ENCODE results near the gene ERC1.
"Not testable (repeated sequence)": the region's sequence is repeated elsewhere in the genome, so short reads cannot be mapped to it uniquely, and the experiment has no call there.

ERC1 gene

GRCh38 chr12:981961-982360 lies 9.1 kb upstream of the ERC1 start:
- DNase-seq (ENCODE audit: low read depth), result no peak

GRCh38 chr12:988646-989045 lies 2.4 kb upstream of the ERC1 start:
- DNase-seq (ENCODE audit: low read depth), result peak; percentile 66

DNA sequence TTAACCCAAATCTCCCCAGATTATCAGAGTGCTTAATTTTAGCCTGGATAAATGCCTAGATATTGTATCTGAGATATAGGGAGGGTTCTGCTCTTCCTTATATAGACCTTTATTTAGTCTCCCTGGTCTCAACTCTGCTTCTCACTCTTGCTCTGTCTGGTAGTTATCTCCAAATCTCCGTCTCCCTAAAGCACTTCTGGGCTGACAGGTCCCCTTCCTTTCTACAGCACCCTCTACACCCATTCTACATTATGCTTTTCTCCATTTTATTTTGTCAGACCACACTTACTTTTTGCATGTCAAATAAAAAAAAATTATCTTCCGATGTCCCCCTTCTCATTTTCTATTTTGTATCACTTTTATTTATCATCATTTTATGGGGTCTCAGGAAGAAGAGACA lies 2.0 kb upstream of the ERC1 start:
- no peak for DNase-seq (ENCODE audit: low read depth)

- peak; percentile 87 for DNase-seq (ENCODE audit: low read depth)
These were observed 1.0 kb upstream of the ERC1 start for GRCh38 chr12:989751-990660.

GRCh38 chr12:991350-992333 lies 619 bp downstream of the ERC1 start:
- no peak for DNase-seq (ENCODE audit: low read depth)

GRCh38 chr12:992647-993046 lies 1.6 kb downstream of the ERC1 start:
- no peak for DNase-seq (ENCODE audit: low read depth)

- DNase-seq (ENCODE audit: low read depth), result no peak
These were observed 5.9 kb downstream of the ERC1 start for GRCh38 chr12:996881-997280.

- DNase-seq (ENCODE audit: low read depth), result no peak
These were observed 6.5 kb downstream of the ERC1 start for GRCh38 chr12:997505-997904.

DNA sequence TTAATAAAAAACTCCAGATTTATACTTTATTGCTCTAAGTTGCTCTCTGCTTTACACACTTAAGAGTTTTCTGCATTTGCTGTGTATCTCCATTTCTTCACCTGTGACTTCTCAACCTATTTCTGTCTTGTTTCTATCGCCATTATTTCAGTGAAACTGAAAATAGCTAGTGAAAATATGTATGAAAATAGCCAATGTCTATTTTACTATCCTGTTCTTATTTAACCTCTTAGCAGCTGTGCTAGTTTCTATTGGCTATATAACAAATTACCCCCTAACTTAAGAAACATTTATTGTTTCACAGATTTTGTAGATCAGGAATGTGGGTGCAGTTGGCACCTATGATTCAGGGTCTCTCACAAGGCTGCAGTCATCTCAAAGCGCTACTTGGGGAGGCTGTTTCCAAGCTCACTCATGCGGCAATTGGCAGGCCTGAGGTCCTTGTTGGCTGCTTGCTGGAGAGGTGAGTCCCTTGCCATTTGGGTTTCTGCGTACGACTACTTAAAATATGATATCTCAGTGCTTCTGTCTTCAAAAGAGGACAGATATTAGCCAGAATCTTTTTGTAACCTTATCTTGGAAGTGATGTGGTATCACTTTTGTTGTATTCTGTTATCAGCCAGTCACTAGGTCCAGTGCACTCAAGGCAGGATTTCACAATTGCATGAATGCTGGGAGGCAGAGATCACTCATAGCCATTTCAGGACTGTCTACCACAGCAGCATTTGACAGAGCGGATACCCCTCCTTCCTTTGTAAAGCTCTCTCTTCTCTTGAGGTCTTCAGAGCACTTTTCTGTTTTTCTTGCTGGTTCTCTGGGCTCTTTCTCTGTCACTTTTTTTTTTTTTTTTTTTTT lies 7.2 kb downstream of the ERC1 start:
- no peak for DNase-seq (ENCODE audit: low read depth)

- not testable (repeated sequence) for DNase-seq (ENCODE audit: low read depth)
These were observed 8.7 kb downstream of the ERC1 start for GRCh38 chr12:999736-1000135.

- DNase-seq (ENCODE audit: low read depth), result no peak
These were observed 10.5 kb downstream of the ERC1 start for GRCh38 chr12:1001507-1001906.

DNA sequence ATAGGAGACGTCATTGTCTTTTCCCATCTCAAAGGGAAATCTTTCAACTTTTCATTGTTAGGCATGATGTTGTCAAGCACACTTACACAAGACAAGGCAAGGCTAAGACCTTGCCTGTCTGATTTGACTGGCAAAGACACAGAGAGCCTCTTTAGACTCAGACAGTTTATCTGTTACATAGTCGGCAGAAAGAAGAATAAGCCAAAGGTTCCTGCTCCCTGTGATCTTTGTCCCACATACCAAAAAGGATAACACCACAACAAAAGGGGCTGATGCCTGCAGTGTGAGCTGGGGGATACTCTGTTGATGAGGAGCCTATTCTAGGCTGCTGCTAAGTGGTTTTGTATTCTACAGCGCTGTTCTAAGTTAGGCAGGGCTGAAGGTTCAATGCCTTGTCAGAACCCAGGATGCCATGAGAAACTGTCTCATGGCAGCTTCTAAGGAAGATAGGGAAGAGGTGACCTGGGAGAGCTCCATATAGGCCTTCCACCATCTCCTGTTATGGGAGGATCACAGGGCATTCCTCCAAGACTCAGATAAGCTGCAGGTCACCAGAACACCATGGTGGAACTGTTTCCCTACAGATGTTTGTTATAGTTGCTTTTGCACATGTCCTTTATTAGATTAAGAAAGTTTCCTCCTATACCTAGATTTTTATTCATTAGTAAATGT lies 12.7 kb downstream of the ERC1 start:
- no peak for DNase-seq (ENCODE audit: low read depth)

- DNase-seq (ENCODE audit: low read depth), result no peak
These were observed 15.2 kb downstream of the ERC1 start for GRCh38 chr12:1006255-1006654.

DNA sequence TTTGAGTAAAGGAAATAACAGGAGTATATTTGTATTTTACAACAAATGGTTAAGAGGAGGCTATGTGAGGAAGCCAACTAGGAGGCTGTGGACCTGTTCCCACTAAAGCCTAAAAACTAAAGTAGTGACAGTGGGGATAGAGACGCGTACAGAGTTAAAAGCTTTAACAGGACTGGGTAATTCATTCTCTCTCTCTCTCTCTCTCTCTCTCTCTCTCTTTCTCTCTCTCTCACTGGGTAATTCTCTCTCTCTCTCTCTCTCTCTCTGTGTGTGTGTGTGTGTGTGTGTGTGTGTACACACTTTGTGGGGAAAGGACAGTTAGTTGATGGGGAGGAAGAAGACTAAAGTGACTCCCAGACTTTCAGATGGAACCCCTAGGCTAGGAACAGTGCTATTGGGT lies 16.3 kb downstream of the ERC1 start:
- no peak for DNase-seq (ENCODE audit: low read depth)

GRCh38 chr12:1007994-1008393 lies 17.0 kb downstream of the ERC1 start:
- DNase-seq (ENCODE audit: low read depth), result no peak

- DNase-seq (ENCODE audit: low read depth), result no peak
These were observed 20.1 kb downstream of the ERC1 start for GRCh38 chr12:1011091-1011490.

DNA sequence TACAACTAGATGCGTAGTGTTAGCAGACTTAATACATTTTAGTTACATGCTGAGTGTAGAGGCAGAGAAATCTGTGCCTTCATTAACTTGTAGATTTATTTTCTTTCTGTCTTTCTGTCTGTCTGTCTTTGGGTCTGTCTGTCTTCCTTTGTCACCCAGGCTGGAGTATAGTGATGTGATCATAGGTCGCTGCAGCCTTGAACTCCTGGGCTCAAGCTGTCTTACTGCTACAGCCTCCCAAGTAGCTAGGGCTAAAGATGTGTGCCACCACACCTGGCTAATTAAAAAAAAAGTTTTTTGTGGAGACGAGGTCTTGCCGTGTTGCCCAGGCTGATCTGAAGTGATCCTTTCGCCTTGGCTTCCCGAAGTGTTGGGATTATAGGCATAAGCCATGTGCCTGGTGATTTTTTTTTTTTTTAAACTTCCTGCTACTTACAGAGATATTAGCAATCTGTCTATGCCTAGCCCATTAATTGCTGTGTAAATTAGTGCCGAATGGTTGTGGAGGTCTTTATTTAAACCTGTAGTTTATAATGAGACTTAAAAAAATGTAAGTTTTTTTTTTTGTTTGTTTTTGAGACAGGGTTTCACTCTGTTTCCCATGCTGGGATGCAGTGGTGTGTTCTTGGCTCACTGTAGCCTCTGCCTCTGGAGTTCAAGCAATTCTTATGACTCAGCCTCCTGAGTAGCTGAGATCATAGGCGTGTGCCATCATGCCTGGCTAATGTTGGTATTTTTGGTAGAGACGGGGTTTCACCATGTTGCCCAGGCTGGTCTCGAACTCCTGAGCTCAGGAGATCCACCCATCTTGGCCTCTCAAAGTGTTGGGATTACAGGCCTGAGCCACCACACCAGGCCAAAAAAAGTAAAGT lies 22.8 kb downstream of the ERC1 start:
- DNase-seq (ENCODE audit: low read depth), result peak; percentile 80

DNA sequence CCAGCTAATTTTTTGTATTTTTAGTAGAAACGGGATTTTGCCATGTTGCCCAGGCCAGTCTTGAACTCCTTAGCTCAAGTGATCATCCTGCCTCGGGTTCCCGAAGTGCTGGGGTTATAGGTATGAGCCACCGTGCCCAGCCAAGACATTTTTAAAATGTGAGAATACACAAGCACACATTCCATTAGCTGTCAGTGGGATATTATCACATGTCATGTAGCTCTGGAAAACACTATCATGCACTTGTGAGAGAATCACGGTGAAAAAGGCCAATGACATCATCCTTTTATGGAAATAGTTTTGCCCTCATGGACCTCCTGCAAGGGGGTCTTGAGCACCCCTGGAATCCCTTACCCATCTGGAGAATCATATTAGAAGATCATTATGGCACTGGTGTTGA lies 28.3 kb downstream of the ERC1 start:
- no peak for DNase-seq (ENCODE audit: low read depth)

GRCh38 chr12:1020389-1020788 lies 29.4 kb downstream of the ERC1 start:
- no peak for DNase-seq (ENCODE audit: low read depth)

Data from HS-27A (cell line).